Germinal center (tissue), 1 donor: Measurements from ENCODE around the gene PKP2.

Source experiments
- DNase-seq: peaks from one replicate; pipeline ENCODE4 v3.0.0; 2012; ENCODE audit warnings: mixed read lengths, low spot score

Gene PKP2

GRCh38 chr12:32896432-32897280, at the start of gene PKP2:
Gene PKP2 (minus strand): TSS chr12:32896777. CDS start chr12:32896731, 46 bp downstream.
- DNase-seq, result peak; percentile 50

GRCh38 chr12:32944195-32944594, 47.6 kb upstream of the PKP2 start:
- no peak for DNase-seq

GRCh38 chr12:32939801-32940200, 43.2 kb upstream of the PKP2 start:
- DNase-seq, result no peak

- DNase-seq, result no peak
Observed at GRCh38 chr12:32926963-32927362, 30.4 kb upstream of the PKP2 start.

- no peak for DNase-seq
Observed at GRCh38 chr12:32926356-32926755, 29.8 kb upstream of the PKP2 start.

GRCh38 chr12:32922546-32923297, 26.1 kb upstream of the PKP2 start:
- no peak for DNase-seq

- DNase-seq, result no peak
Observed at GRCh38 chr12:32921397-32921796, 24.8 kb upstream of the PKP2 start.

GRCh38 chr12:32920506-32921085, 24.0 kb upstream of the PKP2 start:
- DNase-seq, result no peak

- DNase-seq, result no peak
Observed at GRCh38 chr12:32918890-32919801, 22.6 kb upstream of the PKP2 start.

- DNase-seq, result no peak
Observed at GRCh38 chr12:32917094-32917611, 20.6 kb upstream of the PKP2 start.

- no peak for DNase-seq
Observed at GRCh38 chr12:32907898-32908476, 11.4 kb upstream of the PKP2 start.

GRCh38 chr12:32907166-32907565, 10.6 kb upstream of the PKP2 start:
- DNase-seq, result no peak

GRCh38 chr12:32906399-32907165, 10.0 kb upstream of the PKP2 start:
- no peak for DNase-seq

GRCh38 chr12:32903763-32904162, 7.2 kb upstream of the PKP2 start:
- no peak for DNase-seq

- no peak for DNase-seq
Observed at GRCh38 chr12:32903318-32903717, 6.7 kb upstream of the PKP2 start.

GRCh38 chr12:32902287-32902997, 5.9 kb upstream of the PKP2 start:
- DNase-seq, result no peak

- no peak for DNase-seq
Observed at GRCh38 chr12:32901553-32901952, 5.0 kb upstream of the PKP2 start.

GRCh38 chr12:32897687-32898573, 1.4 kb upstream of the PKP2 start:
- DNase-seq, result no peak

- DNase-seq, result no peak
Observed at GRCh38 chr12:32897281-32897610, 669 bp upstream of the PKP2 start.
